ENCODE measurements around the gene P4HA3.
"Not testable (repeated sequence)": the region's sequence is repeated elsewhere in the genome, so short reads cannot be mapped to it uniquely, and the experiment has no call there.

The P4HA3 gene

GRCh38 chr11:74311352-74311926, at the start of gene P4HA3:
Gene P4HA3 (minus strand): TSS chr11:74311640. CDS start chr11:74311611, 29 bp downstream.
- peak; percentile 21 for DNase-seq

DNA sequence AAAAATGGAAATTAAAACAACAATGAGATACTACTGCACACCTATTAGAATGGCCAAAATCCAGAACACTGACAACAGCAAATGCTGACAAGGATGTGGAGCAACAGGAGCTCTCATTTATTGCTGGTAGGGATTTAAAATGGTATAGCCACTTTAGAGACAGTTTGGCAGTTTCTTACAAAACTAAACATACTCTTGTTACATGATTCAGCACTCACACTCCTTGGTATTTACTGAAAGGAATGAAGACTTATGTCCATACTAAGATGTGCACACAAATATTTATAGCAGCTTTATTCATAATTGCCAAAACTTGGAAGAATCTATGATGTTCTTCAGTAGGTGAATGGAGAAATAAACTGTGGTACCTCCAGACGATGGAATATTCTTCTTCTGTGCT, 46.0 kb upstream of the P4HA3 start:
- no peak for DNase-seq

- DNase-seq, result no peak
Measured at GRCh38 chr11:74355626-74356025, 44.2 kb upstream of the P4HA3 start.

DNA sequence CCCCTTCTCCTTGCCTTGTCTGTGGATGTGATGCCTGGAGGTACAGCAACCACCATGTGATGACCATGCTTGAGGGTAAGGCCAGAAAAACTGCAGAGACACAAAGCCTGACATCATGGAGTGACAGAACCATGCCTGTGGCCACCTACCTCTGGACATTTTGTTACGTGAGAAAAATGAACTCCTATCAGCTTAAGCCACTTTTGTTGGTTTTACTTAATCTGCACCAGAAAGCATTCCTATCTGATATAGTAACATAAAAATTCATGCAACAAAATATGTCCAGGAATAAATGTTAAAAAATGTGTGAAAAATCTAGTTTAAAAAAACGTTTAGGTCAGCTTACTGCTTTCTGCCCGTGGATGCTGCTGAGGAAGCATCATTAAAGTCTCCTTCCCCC, 42.6 kb upstream of the P4HA3 start:
- DNase-seq, result no peak

- DNase-seq, result no peak
Measured at GRCh38 chr11:74347381-74347780, 35.9 kb upstream of the P4HA3 start.

DNA sequence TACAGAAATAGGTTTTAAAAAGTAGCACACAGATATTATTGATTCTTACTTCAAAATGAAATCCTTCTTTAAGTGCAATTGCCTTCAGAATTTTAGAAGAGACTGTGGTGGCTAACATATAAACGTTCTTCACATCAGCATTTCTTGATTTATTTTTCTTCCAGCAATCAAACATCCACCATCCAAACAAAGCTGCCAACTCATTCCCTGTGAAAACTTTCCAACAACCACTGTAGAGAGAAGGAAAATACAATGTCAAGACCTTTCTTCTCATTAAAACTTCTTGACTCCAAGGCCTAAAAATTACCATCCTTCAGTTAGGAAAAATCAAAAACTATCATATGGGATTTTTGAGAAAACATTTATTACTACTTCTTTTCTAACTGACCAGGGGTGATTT, 34.0 kb upstream of the P4HA3 start:
- DNase-seq, result no peak

DNA sequence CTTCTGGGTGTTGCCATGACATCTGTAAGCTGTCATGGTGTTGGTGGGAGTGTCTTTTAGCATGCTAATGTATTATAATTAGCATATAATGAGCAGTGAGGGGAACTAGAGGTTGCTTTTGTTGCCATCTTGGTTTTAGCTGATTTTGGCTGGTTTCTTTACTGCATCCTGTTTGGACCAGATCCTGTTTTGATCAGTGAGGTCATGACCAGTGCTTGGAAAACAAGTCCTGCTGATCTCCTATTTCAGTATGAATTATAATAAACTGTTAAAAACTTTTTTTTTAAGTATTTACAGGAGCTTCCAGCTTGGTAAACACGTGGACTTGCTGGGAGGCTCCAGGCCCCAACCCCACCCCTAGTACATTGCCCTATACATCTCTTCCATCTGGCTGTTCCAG, 30.5 kb upstream of the P4HA3 start:
- DNase-seq, result no peak

DNA sequence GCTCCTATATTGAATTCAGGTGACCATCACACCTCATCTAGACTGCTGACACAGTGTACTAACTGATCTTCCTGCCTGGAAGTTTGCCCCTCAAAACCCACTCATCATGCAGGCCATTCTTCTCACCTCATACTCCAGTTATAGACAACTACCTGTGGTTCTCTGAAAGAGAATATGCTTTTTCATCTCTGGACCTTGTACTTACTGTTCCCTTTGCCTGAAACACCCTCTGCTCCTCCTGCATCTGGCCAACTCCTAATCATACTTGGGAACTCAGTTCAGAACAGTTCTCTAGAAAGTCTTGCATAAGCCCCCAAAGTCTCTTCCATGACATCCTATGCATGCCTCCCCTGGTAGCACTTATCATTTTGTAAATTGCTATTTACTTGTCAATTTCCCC, 28.2 kb upstream of the P4HA3 start:
- no peak for DNase-seq

DNA sequence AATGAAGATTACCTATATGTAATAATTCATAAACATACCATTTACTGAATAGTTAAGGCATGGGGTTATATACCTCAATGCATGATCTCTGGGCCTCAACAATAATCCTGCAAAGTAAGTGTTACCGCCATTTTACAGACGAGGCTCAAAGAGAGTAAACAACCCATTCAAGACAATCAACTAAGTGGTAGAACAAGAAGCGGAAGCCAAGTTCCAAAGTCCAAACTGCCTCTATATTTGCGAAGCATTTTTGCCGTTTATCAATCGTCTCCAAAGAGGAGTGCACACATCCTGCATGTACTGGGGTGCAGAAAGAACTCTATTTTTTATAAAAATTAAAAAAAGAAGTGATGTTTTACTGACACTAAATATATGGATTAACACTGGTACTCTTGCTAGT, 27.5 kb upstream of the P4HA3 start:
- DNase-seq, result no peak

- no peak for DNase-seq
Measured at GRCh38 chr11:74333193-74333592, 21.8 kb upstream of the P4HA3 start.

GRCh38 chr11:74332291-74332690, 20.9 kb upstream of the P4HA3 start:
- DNase-seq, result no peak

GRCh38 chr11:74331000-74331399, 19.6 kb upstream of the P4HA3 start:
- DNase-seq, result not testable (repeated sequence)

DNA sequence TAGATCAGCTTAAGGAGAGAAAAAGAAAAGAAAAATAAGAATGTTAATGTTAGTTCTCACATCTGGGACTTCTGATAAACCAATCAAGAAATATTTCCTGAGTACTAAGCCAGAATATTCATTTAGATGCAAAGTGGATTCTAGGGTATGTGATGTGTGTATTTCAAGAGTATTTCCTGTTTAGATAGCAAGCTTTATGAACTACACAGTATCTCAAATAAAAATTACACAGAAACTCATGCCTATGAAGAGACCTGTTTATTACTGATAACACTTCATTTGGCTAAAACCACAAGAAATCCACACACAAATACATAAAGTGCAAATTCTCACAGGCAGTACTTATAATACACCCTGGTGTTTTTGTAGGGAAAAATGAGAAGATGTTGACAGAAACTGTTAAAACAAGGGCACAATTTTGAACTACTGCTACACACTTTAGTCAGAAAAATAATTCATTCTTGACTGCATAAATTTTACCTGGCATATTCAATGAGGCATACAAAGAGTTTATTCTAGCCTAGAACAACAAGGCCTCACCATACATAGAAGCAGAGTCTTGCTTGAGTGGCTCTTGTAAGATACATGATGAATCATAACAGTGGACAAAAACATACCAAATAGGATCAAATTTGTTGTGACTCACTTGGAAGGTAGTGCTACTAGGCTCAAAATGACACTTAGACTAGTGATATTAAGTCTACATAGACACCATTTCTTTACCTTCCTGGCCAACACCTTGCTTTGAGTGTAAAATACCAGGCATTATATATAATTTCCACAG, 18.8 kb upstream of the P4HA3 start:
- DNase-seq, result no peak

- DNase-seq, result no peak
Measured at GRCh38 chr11:74327076-74327475, 15.6 kb upstream of the P4HA3 start.

- no peak for DNase-seq
Measured at GRCh38 chr11:74326665-74327064, 15.2 kb upstream of the P4HA3 start.

- DNase-seq, result peak; percentile 84
Measured at GRCh38 chr11:74325649-74326645, 14.5 kb upstream of the P4HA3 start.

DNA sequence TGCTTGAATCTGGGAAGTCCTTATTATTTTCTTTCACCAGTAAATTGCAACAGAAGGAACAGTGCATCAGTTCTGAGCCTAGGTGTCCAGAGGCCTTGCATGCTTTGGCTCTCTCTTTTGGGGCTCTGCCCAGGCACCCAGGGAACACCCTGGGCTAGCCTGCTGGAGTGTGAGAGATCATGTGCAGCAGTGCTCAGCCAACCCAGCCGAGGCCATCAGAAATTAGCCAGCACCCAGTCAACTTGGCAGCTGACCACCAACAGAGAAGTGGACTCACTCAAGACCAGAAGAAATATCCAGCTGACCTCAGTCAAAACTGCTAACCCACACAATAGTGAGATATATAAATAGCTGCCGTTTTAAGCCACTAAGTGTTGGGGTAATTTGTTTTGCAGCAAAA, 11.2 kb upstream of the P4HA3 start:
- DNase-seq, result no peak

DNA sequence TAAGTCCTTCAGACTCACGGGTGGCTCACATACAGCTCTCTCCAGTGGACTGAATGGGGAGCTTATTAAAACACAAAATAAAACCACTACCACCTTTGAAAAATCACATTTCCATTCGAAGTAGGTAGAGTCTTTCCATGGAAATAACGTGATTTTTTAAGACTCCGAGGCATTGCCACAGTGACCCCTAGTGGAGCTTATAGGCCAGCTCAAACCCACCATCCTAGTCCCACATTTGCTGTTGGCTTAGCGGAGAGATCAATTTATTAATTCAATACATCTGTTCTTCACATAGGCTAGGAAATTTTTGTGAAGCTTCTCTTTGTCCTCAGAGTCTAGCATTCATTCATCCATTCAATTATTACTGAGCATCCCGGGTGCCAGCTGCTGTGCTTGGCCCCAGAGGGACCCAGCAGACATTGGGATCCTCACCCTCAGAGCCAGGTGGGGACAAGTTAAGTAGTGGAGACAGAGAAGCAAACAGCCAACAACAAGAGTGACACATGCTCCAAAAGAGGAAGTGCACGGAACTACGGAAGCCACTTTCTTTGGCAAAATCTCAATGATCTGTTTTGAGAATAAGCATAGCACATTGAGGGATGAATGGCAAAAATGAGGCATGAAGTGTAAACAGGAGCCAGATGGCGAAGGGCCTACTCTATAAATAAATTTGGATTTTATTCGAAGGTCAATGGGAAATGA, 10.2 kb upstream of the P4HA3 start:
- peak; percentile 57 for DNase-seq

DNA sequence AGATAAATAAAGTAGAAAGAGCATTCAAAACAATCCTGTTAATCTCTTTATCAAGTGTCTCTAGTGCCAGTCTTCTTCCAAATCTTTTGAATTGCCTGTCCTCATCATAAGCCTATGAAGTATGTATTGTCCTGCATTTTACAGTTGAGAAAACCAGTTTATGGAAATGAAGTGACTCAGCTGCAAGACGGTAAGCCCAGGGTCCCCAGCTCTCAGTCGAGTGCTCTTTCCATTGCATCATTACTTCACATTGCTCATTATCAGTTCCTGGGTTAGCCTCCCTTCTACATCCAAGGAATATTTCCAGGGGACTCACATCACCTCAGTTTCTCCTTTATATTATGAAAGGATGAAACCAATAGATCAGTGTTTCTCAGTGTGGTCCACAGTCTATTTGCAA, 9.1 kb upstream of the P4HA3 start:
- DNase-seq, result no peak

- no peak for DNase-seq
Measured at GRCh38 chr11:74319139-74319816, 7.8 kb upstream of the P4HA3 start.

DNA sequence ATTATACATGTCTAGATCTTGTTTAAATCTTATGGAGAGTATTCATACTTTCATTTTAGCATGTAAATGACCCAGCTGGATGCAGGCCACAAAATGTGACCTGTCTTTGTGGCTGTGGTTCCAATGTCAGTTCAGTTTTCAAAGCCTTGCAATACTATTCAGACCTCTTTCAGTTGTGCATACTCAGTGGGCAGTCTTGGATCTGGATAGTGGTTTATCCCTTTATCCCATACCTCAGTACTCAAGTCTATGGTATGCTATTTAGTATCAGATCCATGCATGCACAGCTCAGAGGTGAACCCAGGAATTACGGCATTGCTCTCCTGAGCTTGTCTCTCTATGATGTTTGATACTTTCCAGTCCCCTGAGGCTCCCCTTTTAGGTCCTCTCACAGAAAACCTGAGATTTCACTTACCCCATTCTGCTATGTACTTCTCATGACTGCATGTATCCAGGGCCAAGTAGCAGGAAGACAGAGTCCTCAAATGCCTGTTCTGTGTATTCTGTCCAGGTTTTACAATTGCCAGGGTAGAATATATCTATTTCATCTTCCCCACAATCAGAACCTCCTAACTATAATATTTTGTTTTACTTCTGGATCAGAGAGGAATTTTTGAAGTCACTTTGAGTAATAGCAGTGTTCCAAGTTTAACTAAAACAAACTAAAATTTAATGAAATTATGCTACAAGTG, 6.9 kb upstream of the P4HA3 start:
- DNase-seq, result no peak
